HG03025 (cell line): ENCODE measurements around the gene CYBRD1.

Experiments
- ATAC-seq: cut with Tn5 transposase; IDR thresholded peaks from one replicate; pipeline ENCODE4 v1.9.1; 2021; ENCODE audit warnings: mild to moderate bottlenecking, moderate library complexity; ENCODE audit not compliant: unreplicated experiment, low FRiP score

Gene CYBRD1

DNA sequence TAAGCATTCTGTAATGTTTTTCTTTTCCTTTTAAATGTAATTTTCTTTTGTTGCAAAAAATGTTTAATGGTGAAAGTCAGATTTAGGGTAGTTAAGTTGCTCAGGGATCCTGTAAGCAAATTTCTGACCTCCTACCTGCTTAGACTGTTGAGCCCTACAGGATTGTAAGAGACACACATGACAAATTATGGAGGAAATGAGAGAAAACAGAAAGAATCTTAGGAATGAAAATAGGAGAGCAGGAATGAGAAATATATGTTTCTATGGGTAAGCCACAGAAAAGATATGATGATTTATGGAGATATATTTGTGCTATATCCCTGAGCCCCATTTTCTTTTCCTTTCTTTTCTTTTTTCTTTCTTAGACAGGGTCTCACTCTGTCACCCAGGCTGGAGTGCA is 28.3 kb downstream of the CYBRD1 start:
- no peak for ATAC-seq

DNA sequence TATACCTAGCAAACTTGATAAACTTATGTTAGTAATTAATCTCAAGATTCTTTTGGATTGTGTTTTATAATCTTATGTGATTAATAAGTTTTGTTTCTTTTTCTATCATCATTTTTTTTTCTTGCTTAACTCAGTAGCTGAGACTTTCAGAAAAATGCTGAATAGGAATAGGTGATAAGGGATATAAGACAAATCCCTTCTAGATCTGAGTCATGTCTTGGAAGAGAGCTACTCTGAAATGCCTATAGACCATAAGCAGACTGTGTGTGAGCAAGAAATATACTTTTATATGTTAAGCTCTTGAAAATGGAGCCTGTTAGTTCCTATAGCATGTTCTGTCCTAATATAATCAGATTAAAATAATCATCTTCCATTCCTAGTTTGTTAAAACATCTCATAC is 29.6 kb downstream of the CYBRD1 start:
- ATAC-seq = no peak

DNA sequence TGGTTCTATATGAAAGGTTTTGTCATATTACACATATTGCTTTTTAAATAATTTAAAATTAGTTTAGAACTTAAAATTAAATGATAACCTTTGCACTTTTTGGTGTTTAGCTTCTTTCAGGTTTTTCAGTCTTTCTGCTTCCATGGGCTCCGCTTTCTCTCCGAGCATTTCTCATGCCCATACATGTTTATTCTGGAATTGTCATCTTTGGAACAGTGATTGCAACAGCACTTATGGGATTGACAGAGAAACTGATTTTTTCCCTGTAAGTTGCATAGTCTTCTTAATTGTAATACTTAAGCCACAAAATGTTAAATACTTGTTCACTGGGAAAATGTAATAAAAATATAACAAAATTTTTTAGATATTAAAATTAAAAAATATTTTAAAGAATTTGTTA is 31.0 kb downstream of the CYBRD1 start:
- no peak for ATAC-seq

DNA sequence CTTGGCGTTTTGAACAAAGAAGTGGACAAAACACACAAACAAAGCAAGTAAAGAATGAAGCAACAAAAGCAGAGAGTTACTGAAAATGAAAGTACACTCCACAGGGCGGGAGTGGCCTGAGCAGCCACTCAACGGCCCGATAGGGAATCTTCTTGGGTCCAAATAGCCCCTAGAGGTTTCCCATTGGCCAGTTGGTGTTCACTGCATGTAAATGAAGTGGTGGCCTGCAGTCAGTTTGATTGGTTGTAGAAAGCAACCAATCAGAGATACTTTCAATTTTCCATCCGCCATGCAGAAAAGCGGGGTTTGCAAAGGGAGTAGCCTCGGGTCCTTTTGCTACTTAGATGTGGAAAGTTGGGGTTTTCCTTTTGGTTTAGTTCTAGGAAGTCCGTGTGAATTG is 31.6 kb downstream of the CYBRD1 start:
- no peak for ATAC-seq

DNA sequence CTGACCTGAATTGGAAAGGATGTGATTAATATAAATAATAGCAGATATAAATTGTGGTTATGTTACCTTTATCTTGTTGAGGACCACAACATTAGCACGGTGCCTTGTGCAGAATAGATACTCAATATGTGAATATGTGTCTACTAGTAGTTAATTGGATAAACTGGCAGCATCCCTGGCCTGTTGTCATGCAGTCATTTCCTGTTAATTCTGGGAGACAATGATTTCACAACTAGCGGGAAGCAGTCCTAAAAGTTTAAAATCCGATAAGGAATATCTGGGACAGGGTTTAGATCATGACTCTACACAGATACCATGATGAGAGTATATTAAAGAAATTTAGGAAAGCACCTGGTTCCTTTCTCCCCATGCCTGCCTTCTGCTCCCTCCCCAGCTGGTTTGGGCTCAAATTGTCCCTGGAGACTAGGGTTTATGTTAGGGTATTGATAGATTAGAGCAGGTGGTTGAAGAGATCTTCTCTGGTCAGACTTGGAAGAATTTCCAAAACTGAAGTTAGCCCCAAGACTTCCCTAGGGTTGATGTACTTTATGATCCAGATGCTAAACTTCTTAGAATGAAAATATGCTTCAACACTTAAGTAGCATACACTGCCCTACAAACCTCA is 32.8 kb downstream of the CYBRD1 start:
- no peak for ATAC-seq

DNA sequence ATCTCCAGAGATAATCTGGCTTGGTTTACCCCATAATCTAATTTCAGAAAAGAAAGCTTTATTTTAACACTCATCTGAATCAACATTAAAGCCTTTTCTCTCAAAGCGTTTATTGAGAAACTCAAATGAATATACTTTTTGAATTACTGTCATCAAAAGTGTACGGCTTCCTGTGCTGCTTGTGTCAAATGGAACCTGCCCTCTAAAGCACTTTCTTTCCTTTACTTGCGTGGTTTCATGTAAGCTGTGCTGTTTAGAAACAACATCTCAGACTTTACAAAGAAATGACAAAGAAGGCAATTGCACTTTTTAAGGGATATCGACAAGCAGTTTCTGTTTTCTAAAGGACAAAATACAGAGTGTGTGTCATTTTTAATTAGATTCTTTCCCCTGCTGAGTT is 35.1 kb downstream of the CYBRD1 start:
- ATAC-seq = no peak

DNA sequence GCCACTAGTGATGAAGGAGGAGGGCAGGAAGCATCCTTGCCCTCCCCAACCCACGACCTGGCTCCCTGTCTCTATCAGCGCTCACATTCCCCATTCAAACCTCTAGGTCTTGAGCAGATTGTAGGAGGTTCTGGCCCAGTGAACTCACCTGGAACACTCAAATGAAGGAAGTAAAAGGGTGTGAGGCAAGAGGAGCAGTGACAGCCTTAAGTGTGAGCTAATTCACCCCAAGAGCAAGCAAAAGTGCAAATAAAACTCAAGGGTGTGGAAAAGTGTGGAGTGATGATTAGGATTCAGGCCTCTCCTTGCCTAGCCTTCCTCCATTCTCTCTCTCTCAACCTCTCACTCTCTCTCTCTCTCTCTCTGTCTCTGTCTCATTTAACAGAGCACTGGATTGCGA is 41.0 kb downstream of the CYBRD1 start:
- no peak for ATAC-seq

DNA sequence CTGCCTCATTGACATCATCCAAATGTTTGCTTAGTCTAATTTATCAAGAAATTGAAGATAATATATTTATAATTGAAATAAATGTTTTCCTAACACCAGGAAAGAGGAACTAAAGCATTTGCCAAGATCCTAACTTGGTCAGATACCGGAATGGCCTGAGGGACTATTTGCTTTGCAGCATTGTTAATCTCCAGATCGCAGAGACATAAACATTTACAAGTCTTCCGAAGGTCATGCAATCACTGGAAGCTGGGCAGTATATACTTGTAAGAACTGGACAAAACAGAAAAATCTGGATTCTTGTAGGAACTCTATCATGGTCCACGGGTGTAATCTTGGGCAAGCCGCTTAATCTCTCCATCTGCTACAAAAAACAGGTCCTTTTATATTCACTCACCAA is 42.2 kb downstream of the CYBRD1 start:
- no peak for ATAC-seq

DNA sequence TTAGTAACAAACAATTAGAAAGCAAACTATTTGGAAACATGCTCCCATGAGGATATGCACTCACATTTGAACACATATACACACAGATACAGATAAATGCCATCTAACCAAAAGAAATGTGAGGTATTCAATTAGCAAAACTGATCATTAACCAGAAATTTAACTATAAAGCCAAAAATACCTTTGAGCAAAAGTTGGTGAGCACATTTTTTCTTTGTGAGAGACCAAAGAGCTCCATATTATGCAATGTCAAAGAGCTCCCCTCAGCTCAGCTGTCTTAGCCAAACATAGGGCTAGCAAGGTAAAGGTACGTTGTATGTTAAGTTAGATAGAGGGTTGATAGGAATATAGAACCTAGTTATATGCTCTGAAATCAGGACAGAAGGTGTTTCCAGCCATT is 43.8 kb downstream of the CYBRD1 start:
- no peak for ATAC-seq

DNA sequence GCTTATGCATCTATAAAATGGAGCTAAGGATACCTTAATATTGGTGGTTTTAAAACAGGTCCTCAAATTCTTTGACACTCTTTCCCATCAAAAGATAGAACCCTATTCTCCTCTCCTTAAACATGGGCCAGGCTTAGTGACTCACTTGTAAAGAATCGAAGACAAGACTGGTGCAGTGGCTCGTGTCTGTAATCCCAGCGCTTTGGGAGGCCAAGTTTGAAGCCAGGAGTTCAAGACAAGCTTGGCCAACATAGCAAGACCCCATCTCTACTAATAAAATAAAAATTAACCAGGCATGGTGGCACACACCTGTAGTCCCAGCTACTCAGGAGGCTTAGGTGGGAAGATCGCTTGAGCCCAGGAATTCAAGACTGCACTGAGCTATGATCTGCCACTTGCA is 44.5 kb downstream of the CYBRD1 start:
- no peak for ATAC-seq

DNA sequence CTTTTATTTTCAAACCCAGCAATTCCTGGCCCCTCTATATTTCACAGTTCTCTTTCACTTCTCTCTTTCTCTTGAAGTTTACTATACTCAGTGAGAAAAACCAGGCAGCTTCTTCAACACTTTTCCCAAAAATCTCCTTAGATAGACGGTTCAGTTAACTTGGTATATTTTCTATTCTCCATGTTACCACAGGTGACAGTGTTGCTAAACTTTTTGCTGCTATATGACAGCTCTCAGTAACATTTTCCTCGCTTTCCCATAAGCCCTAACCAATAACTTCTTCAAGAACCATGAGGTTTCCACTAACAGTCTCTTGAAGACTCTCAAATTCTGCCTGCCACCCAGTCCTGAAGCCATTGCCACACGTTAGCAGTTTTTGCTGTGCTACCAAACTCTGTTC is 45.8 kb downstream of the CYBRD1 start:
- no peak for ATAC-seq

DNA sequence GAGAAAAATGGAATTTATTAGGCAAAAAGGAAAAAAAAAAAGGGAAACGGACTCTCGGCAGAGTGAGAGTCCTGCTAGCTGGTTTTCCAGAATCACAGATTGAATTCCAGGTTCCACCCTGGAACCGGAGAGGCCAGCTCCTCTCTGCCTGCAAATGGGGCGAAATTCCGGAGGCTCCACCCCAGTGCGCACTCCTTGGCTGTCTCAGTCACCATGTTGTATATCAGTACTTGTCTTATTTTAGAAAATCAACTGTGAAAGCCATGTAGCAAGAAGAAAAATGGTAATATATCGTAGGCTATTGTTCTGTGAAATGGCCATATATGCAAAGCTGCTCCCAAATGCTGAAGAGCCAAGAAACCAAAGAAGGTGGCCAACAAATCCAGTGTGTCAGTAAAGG is 49.4 kb downstream of the CYBRD1 start:
- ATAC-seq = no peak

DNA sequence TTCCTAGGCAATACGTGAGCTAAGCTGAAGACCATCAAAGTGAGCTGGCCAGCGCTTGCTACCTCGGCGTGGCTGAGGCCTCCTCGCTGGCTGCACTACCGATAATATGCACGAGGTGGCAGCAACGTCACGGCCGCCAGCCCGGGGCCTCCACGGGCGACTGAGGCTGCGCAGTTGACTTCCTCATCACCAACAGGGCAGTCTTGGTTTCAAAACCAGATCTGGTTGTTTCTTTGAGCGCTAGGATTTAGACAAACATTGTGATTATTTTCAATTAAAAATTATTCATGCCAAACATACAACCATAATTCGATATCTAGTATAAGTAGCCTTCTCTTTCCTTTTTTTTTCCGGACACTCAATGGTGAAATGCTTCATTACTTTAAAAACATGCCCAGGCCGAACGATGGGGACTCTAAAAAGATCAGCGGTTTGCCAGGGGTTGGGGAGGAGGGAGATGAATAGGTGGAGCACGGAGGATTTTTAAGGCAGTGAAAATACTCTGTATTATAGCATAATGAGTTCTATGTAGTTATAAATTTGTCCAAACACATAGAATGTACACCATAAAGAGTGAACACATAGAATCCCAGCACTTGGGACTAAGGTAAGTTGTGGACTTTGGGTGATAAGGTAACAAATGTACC is 52.0 kb downstream of the CYBRD1 start:
- peak; percentile 87 for ATAC-seq

DNA sequence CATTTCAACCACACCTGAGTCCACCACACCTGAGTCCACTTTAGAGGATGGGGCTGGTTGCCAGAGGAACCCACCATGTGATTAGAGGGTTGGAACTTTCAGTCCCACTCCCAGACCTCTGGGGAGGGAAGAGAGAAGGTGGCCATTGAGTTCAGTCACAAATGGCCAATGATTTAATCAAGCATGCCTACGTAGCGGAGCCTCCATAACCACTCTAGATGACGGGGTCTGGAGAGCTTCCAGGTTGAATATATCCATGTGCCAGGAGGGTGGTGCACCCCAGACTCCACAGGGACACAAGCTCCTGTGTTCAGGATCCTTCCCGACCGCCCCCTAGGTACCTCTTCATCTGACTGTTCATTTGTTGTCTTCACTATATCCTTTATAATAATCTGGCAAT is 53.3 kb downstream of the CYBRD1 start:
- ATAC-seq = no peak

DNA sequence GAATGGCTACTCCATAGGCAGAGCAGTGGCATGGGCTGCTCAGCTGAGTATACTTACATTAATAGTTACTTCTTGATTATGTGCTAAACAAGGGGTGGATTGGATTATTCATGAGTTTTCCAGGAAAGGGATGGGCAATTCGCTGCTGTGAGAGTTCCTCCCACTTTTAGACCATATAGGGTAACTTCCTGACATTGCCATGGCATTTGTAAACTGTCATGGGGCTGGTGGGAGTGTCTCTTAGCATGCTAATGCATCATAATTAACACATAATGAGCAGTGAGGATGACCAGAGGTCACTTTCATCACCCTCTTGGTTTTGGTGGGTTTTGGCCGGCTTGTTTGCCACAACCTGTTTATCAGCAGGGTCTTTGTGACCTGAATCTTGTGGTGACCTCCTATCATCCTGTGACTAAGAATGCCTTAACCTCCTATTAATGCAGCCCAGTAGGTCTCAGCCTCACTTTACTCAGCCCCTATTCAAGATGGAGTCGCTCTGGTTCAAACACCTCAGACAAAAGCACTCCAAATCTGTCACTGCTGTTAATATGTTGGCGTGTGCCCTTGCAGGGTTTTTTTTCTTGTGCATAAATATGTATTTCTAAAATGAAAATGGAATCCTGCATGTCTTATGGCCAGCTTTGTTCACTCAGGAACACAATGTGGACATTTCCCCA is 56.0 kb downstream of the CYBRD1 start:
- no peak for ATAC-seq

DNA sequence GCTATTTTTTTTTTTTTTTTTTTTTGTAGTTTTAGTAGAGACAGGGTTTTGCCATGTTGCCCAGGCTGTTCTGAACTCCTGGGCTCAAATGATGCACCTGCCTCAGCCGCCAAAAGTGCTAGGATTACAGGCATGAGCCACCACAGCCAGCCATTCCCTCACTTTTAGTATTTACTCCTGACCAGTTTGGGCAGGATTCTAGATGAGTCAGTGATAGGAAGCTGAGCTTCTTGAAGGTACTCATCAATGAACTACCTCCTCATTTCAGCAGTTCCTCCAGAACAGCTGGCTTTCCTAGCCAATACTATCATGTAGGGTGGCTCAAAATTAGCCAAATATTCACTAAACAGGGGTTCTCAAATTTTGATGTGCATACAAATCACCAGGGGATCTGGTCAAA is 57.2 kb downstream of the CYBRD1 start:
- no peak for ATAC-seq

DNA sequence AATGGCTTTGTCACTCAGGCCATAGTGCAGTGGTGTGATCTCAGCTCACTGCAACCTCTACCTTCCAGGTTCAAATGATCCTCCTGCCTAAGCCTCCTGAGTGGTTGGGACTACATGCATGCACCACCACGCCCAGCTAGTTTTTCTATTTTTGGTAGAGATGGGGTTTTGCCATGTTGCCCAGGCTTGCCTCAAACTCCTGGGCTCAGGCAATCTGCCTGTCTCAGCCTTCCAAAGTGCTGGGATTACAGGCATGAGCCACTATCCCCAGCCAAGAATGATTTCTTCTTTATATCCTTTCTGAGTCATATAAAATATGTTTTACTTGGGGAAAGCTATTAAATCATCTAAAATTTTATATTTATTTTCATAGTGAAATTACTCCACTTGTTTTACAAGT is 61.3 kb downstream of the CYBRD1 start:
- no peak for ATAC-seq

DNA sequence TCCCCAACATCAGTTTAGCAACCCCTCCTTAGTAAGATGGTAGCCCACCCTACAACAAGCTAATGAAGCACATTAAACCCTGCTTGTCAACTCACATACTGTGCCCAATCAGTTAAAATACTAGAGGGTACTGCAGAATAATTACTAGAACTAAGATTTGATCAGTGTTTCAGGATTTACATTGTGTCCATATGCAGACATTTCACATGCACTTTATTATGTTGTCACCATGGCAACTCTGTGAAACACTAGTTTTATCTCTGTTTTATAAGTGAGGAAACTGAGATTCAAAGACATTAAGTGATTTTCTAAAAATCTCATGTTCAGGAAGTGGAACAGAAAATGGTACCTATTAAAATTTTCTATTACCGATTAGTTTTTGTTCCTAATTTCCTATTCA is 61.7 kb downstream of the CYBRD1 start:
- ATAC-seq = no peak

DNA sequence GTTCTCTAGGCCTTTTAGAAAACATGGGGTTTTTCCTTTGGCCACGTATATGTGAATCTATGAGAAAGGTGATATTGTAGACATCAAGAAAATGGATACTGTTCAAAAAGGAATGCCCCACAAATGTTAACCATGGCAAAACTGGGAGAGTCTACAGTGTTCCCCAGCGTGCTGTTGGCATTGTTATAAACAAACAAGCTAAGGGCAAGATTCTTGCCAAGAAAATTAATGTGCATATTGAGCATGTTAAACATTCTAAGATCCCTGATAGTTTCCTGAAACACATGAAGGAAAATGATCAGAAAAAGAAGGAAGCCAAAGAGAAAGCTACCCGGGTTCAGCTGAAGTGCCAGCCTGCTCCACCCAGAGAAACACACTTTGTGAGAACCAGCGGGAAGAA is 64.9 kb downstream of the CYBRD1 start:
- no peak for ATAC-seq

DNA sequence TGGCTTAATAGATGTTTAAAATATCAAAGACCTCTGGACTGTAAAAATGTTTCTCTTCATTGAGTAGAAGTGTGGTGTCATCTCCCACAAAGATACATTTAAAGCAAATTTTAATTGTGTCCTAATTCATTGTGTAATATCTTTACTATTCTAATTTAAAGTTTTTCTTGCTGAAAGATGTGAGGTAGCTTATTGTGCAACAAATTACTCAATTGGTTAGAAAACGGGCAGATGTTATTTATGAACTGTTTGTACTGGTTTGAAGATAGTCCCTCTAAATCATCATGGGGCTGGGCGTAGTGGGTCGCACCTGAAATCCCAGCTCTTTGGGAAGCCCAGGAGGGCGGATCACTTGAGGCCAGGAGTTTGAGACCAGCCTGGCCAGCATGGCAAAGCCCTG is 65.3 kb downstream of the CYBRD1 start:
- ATAC-seq = no peak

DNA sequence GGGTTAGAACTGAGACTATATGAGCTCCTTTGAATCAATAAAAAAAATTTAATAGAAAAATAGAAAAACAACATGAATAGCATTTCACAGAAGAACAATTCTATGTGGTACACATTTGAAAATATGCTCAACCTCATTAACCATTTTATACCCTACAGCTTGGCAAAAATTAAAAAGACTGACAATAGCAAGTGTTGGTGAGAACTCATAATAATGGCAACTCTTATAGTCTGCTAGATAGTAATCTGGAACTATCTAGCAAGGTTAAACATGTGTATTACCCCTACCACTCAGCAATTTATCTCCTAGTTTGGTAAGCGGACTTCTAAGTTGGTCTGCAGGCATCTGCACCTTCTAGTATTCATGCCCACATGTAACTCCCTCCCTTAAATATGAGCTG is 67.8 kb downstream of the CYBRD1 start:
- no peak for ATAC-seq

DNA sequence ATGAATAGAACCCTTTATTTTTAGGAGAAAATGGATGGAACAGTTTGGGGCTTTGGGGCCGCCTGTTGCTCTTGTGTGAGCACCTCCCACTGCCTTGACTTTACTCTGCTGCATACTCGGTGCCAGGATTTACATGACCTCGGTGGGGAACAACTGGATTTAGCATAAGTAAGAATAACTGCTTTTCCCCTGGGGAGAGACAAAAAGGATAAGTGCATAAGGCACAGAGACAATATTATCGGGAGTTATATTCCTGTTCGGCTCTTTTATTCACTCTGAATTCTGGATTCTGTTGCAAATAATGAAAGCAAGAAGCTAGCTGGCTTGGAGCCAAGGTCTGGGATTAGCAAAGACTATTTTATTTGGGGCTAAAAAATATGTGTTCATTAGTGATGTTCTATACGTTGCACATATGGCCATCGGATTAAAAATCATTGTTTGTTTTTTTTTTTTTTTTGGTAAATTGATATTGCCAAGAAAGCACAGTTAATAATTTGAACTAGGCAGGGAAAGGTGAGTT is 69.8 kb downstream of the CYBRD1 start:
- ATAC-seq = no peak
